Kidney capillary endothelial cell (primary cell): Measurements from ENCODE around the gene AMBRA1.

ENCODE experiments used
- DNase-seq: peaks from one replicate; pipeline ENCODE4 v3.0.0-alpha.2; 2018; ENCODE audit warnings: low spot score

The AMBRA1 gene

GRCh38 chr11:46593550-46594373 lies at the start of gene AMBRA1:
AMBRA1 (minus strand) TSS chr11:46594023; CDS start chr11:46548380, 45,643 bp downstream.
- DNase-seq = peak; percentile 86

DNA sequence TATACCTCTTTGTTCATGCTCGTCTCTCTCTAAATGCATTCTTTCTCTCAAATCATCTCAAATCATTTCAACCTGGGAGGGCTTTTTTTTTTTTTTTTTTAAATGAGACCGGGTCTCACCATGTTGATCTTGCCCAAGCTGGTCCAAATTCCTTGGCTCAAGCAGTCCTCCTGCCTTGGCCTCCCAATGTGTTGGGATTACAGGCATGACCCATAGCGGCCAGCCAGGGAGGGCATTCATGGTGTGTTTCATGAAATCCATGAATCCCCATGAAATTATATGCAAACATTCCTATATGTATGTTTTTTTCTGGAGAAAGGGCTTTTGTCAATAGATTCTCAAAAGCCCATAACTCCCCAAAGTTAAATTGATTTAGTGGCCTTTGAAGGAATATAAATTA lies 49.7 kb upstream of the AMBRA1 start:
- DNase-seq = no peak

DNA sequence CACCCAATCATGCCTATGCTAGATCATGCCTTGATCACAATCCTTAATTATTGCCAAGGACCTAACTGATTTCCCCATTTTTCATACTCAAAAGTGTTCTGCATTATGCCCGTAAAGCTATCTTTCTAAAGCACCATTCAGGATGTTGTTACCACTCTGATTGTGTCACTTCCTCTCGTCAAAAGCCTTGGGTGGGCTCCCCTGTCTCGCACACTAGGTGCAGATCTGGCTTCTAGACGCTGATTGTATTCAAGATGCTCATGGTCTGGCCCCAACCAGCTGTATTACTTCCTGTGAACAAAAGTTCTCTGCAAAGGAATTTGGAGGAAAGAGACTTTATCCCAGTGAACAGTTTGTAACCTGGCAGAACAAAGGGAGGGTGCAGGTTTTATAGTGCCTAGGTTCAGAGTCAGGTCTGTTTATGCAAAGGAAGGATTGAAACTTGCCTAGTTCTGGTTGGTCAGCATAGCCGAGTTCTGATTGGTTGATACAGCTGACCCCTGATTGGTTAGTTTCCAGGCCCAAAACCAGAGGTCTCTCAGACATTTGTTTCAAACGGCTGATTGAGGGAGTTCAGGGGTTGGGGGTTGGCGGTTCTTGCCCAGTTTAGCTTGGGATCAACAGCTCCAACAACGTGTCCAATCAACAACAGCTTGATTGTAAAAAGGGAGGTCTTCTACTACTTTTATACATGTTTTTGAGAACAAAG lies 49.0 kb upstream of the AMBRA1 start:
- DNase-seq = no peak

DNA sequence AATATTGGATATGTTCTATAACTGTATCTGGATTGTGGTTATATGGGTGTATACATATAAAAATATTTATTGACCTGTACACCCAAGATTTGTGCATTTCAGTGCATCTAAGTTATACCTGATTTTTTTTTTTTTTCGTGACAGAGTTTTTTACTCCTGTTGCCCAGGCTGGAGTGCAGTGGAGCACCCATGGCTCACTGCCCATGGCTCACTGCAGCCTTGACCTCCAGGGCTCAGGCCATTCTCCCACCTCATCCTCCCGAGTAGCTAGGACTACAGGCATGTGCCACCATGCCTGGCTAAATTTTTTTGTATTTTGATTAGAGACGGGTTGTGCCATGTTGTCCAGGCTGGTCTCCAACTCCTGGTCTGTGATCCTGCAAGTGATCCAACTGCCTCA lies 47.8 kb upstream of the AMBRA1 start:
- DNase-seq = no peak

DNA sequence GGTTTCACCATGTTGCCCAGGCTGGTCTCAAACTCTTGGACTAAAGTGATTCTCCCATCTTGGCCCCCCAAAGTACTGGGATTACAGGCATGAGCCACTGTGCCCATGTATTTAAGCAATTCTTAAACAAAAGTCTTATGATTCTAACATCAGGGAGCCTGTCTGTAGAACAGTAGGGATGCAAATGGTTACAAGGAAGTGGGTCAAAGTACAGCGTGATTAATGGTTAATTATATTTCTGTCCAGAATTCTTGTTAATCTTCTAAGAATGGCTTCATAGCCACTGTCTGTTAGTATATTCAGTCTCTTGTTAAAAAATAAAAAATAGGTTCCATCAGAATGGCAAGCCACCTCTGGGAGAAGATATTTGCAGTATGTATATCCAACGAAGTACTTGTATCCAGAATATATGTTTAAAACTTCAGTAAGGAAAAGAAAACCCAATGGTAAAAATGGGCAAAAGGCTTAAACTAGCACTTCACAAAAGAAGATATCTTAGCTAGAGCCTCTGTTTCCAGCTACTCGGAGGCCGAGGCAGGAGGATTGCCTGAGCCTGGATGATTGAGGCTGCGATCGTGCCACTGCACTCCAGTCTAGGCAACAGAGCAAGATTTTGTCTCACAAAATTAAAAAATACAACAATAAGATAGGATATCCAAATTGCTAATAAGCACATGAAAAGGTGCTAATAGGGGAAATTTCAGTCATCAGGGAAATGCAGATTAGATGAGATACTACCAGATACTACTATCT lies 46.4 kb upstream of the AMBRA1 start:
- DNase-seq = no peak

- no peak for DNase-seq
Measured at GRCh38 chr11:46639197-46639839, 45.5 kb upstream of the AMBRA1 start.

DNA sequence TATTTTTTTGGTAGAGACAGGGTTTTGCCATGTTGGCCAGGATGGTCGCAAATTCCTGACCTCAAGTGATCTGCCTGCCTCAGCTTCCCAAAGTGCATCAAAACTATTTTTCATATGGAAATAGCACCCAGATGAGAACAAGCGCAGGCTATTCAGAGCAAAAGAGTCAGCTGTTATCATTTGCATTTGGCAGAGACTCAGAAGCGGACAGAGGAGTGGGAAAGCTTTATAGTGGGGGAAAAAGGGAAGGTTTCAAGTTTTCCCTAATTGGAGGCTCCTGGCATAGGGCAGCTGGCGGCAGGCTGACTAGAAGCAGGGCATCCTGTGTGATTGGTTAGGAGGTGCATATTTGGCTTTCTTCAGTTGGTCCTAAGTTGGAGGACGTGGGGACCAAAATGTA lies 43.7 kb upstream of the AMBRA1 start:
- no peak for DNase-seq

GRCh38 chr11:46635557-46636139 lies 41.8 kb upstream of the AMBRA1 start:
- DNase-seq = no peak

DNA sequence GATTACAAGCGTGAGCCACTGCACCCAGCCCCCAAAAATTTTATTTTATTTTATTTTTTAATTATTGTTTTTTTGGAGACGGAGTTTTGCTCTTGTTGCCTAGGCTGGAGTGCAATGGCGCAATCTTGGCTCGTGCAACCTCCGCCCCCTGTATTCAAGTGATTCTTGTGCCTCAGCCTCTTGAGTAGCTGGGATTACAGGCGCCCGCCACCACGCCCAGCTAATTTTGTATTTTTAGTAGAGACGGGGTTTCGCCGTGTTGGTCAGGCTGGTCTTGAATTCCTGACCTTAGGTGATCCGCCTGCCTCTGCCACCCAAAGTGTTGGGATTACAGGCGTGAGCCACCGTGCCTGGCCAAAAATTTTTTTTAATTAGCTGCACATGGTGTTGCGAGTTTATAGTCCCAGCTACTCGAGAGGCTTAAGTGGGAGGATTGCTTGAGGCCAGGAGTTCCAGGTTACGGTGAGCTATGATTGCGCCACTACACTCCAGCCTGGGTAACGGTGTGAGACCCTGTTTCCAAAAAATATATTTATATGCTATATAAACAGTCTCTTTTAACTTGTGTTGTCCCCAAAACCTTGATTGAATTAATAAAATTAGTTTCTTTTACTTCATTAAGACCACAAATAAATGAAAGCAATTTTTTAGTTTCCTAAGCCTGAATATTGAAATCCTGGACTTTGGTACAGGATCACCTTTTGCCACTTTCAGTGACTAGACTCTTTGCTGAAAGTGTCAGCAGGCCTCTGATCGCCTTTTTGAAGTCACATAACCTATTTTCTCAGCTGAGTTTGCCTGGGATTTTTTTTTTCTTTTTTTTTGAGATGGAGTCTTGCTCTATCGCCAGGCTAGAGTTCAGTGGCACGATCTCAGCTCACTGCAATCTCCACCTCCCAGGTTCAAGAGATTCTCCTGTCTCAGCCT lies 39.7 kb upstream of the AMBRA1 start:
- no peak for DNase-seq

GRCh38 chr11:46632502-46632901 lies 38.7 kb upstream of the AMBRA1 start:
- DNase-seq = no peak

GRCh38 chr11:46631676-46632075 lies 37.9 kb upstream of the AMBRA1 start:
- no peak for DNase-seq

- DNase-seq = no peak
Measured at GRCh38 chr11:46630237-46630636, 36.4 kb upstream of the AMBRA1 start.

DNA sequence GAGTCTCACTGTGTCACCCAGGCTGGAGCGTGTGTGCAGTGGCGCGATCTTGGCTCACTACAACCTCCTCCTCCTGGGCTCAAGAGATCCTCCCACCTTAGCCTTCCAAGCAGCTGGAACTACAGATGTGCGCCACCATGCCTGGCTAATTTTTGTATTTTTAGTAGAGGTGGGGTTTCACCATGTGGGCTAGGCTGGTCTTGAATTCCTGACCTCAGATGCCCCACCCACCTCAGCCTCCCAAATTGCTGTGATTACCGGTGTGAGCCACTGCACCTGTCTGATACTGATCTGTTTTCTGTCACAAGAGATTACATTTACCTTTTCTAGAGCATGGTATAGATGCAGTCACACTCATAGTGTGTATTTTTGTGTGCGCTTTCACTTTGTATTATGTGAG lies 35.1 kb upstream of the AMBRA1 start:
- DNase-seq = no peak

- no peak for DNase-seq
Measured at GRCh38 chr11:46625406-46625805, 31.6 kb upstream of the AMBRA1 start.

DNA sequence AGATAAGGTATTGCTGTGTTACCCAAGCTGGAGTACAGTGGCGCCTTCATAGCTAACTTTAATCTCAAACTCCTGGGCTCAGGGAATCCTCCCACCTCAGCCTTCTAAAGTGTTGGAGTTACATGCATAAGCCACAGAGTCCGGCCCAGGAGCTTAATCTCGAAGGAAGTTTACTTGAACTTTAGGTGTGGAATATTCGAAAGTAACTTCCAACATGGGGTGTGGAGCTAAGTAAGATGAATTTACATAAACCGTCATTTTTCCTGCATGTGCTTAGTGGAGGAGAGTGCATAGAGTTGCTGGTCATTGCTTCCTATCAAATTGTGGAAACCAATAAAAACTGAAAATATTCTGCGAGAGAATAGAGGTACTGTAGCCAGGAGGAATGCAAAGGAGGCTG lies 25.0 kb upstream of the AMBRA1 start:
- no peak for DNase-seq

DNA sequence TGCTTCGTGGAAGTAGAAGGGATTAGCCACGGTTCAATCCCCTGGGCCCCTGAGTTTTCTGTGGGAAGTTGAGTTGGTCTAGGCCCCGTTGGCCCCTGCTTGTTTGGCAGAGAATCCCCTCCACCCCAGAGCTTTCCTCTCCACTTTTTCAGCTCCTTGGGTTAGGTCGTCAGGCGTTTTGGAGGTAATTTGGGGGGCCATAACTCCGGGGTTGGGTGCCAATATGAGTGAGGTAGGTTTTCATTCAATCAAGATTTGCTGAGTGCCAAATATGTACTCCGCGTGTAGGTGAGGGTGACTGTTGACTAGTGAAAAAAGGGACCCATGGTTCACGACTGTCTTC lies 24.1 kb upstream of the AMBRA1 start:
- no peak for DNase-seq

DNA sequence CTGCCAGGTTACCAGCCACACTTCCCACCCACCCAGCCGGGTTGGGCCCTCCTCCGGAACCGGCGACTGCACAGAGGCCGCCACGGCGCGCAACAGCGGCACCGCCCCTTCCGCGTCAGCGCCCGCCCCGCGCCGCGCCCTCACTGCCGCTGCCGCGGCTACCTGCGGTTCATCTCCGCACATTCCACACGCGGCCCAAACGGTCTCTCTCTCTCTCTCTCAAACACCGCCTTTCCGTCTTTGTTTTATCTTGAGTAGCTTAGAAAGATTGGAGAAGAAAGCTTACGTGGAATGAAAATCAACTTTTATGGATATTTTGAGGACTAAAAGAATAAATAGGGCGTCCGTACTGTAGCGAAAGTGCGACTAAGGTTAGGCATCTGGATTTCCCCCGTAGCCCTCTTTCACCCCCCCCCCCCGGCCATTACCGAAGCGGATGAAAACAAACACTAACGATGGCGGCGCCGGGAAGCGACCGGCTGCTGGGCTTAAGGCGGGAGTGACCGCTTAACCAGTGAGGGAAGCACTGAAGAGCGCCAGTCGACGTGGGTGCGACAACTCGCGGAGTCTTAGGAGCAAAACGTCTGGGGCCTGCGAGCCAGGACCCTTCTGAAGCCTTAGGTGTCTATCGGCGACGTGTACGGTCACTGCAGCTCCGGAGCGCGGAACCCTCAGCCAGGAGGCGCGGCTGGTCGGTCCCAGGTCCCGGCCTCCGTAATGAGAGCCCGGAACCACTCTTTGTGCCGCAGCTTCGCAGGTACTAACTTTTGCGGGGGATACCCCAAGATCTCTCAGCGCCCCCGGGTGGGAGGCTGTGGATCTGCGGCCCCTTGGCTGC lies 23.5 kb upstream of the AMBRA1 start, which contains the start of the genes ATG13 and HARBI1:
ATG13 (plus strand) TSS at position 420 of the 838 bp plus-strand sequence. CDS start 26,739 bp downstream, outside the sequence.
HARBI1 (minus strand) TSS at position 94 of the 838 bp plus-strand sequence. CDS start 990 bp downstream, outside the sequence.
- DNase-seq = peak; percentile 93

DNA sequence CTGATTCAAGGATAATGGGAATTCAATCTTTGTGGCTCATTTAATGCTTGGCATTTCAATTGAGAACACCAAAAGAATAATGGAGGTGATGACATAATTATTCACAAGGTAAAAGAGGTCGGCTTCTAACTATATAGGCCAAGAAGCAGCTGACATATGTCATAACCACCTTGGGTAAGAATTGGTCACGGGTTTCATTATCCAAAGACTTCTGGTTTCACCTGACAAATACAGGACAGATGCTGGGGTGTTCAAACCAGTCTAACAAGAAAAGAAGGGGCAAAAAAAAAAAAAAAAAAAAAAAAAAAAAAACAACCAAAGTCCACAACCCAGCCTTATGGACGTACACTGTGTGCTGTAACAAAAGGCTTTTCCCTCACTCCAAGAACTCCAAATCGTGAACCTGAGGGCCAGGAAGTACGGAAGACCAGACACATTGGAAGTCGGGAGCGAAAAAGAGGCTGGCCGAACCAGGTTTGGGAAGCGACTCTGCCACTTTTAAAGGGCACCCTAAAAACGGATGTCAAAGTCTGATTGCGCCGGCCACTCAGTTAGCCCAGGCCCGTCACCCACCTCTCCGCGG lies 22.8 kb upstream of the AMBRA1 start:
- no peak for DNase-seq

DNA sequence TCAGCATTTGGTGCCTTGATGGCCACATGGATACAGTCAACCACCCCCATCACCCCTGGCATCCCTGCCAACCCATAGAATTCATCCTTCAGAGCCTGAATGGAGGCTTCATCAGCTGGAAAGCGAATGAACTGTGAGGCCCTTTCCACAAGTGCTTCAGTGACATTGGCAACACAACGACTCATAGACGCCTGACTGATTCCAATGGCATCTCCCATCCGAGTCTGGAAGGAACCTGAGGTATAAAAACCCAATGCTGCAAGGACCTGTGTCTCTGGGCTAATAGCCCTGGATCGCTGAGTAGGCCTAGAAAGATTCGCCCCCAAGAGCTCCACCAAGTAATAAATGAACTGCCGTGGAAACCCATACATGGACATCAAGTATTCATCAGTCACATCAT lies 21.9 kb upstream of the AMBRA1 start:
- DNase-seq = no peak
